HCT116 (cell line): ENCODE results near the gene SNRPA1. TPM values are rescaled to one million over a fixed set of nuclear protein-coding genes. Genes with fewer than 3 reads are reported as not detected.

ENCODE experiments used
- ATAC-seq: fragments of 200-7000 bp; cut with Tn5 transposase; 2 replicates; pipeline ENCODE4 v1.9.1; 2020; ENCODE audit warnings: mild to moderate bottlenecking, moderate library complexity
- BruUV-seq: library from RNA; stranded (reverse); fragments of 400-500 nt; replicated peaks from 2 replicates; lab custom pipeline; 2021; lab: Mats Ljungman, UMichigan
- CTCF ChIA-PET: fragments of 300-600 bp; sonication (Branson Sonifier 250); formaldehyde crosslinking; loops from one replicate; lab custom pipeline; 2021; ENCODE audit warnings: antibody characterized with exemption; lab: Charles Lee
- POLR2A ChIA-PET: fragments of 300-600, 350-600 bp; sonication (Branson Sonifier 250); formaldehyde crosslinking; loops from one replicate; lab custom pipeline; 2021; ENCODE audit warnings: antibody characterized with exemption; lab: Charles Lee
- RAD21 ChIA-PET, 2 experiments: fragments of 300-600 bp; sonication (Branson Sonifier 250); formaldehyde crosslinking; loops; one replicate each; lab custom pipeline; 2023; ENCODE audit warnings: low total read pairs in 2 of 2; ENCODE audit not compliant: uncharacterized antibody in 2 of 2, unreplicated experiment in 2 of 2, low non-redundant PET in 1 of 2; lab: Charles Lee
- DNase-seq: peaks from one replicate; pipeline ENCODE4 v3.0.0-alpha.2; 2010; ENCODE audit warnings: low read depth, low spot score
- H2AFZ ChIP-seq: fragments of 200-600 bp; shearing (Covaris generic), sonication (generic); 2 replicates; pipeline ENCODE4 v1.6.1; 2017; ENCODE audit warnings: low read depth, mixed run types, mixed read lengths, antibody characterized with exemption, low read length; ENCODE audit not compliant: poor library complexity, severe bottlenecking
- H3K27ac ChIP-seq: 2 replicates; pipeline ENCODE4 v1.5.1; 2012; ENCODE audit warnings: low read depth, low read length
- H3K27me3 ChIP-seq: fragments of 200-600 bp; sonication (generic); 2 replicates; pipeline ENCODE4 v1.6.1; 2016; ENCODE audit warnings: mixed run types, low read length, mixed read lengths; ENCODE audit not compliant: insufficient read depth
- H3K36me3 ChIP-seq, 2 experiments: fragments of 200-500 bp in 1 of 2; fragments of 200-600 bp in 1 of 2; sonication (Bioruptor generic) in 1 of 2; sonication (generic) in 1 of 2; 2 replicates each; pipeline versions ENCODE4 v1.5.1 to v1.6.1; 2014 to 2016; ENCODE audit warnings: low read length in 2 of 2, inconsistent platforms in 1 of 2, mixed read lengths in 1 of 2, mixed run types in 1 of 2; ENCODE audit not compliant: insufficient read depth in 2 of 2, control insufficient read depth in 1 of 2
- H3K4me1 ChIP-seq, 2 experiments: fragments of 200-600 bp in 1 of 2; sonication (generic) in 1 of 2; 2 replicates each; pipeline versions ENCODE4 v1.5.1 to v1.6.1; 2012 to 2017; ENCODE audit warnings: low read length in 2 of 2, inconsistent platforms in 1 of 2, mild to moderate bottlenecking in 1 of 2, mixed read lengths in 1 of 2, mixed run types in 1 of 2, moderate library complexity in 1 of 2; ENCODE audit not compliant: insufficient read depth in 2 of 2, control insufficient read depth in 1 of 2
- H3K4me2 ChIP-seq: fragments of 200-600 bp; sonication (generic); 2 replicates; pipeline ENCODE4 v1.6.1; 2017; ENCODE audit warnings: mixed run types, low read length, mixed read lengths
- H3K4me3 ChIP-seq, 2 experiments: fragments of 200-600 bp in 1 of 2; sonication (generic) in 1 of 2; replicated peaks in 1 of 2; 2 replicates each; pipeline ENCODE4 v1.5.1; 2011 to 2016; ENCODE audit warnings: low read length in 2 of 2, control low read depth in 1 of 2, low read depth in 1 of 2, mild to moderate bottlenecking in 1 of 2, mixed read lengths in 1 of 2, mixed run types in 1 of 2
- H3K79me2 ChIP-seq: fragments of 200-600 bp; sonication (generic); 2 replicates; pipeline ENCODE4 v1.6.1; 2017; ENCODE audit warnings: mild to moderate bottlenecking, mixed run types, low read length, moderate library complexity, mixed read lengths; ENCODE audit not compliant: insufficient read depth
- H3K9ac ChIP-seq: fragments of 200-600 bp; sonication (generic); 2 replicates; pipeline ENCODE4 v1.6.1; 2016; ENCODE audit warnings: low read length, mixed read lengths
- H3K9me2 ChIP-seq: fragments of 200-600 bp; sonication (generic), shearing (Covaris generic); 2 replicates; pipeline ENCODE4 v1.6.1; 2017; ENCODE audit warnings: mixed run types, mild to moderate bottlenecking, moderate library complexity; ENCODE audit not compliant: insufficient read depth
- H3K9me3 ChIP-seq, 2 experiments: fragments of 200-500 bp in 1 of 2; fragments of 200-600 bp in 1 of 2; sonication (Bioruptor generic) in 1 of 2; sonication (generic) in 1 of 2; 2 replicates each; pipeline ENCODE4 v1.6.1; 2014 to 2017; ENCODE audit warnings: low read length in 2 of 2, mixed read lengths in 2 of 2, inconsistent platforms in 1 of 2, low read depth in 1 of 2, mild to moderate bottlenecking in 1 of 2, mixed run types in 1 of 2, moderate library complexity in 1 of 2; ENCODE audit not compliant: control insufficient read depth in 1 of 2, insufficient read depth in 1 of 2
- H4K20me1 ChIP-seq: fragments of 200-600 bp; sonication (generic), shearing (Covaris generic); 2 replicates; pipeline ENCODE4 v1.6.1; 2017; ENCODE audit warnings: mixed run types, mild to moderate bottlenecking, moderate library complexity; ENCODE audit not compliant: insufficient read depth
- CEBPB ChIP-seq: IDR thresholded peaks from 2 replicates; pipeline ENCODE4 v1.6.1; 2012; ENCODE audit warnings: low read depth
- EZH2 ChIP-seq: fragments of 200-600 bp; sonication (generic); IDR thresholded peaks from 2 replicates; pipeline ENCODE4 v1.6.1; 2017; ENCODE audit warnings: antibody characterized with exemption, mixed run types
- EZH2phosphoT487 ChIP-seq: fragments of 200-600 bp; IDR thresholded peaks from 2 replicates; pipeline ENCODE4 v1.6.1; 2018; ENCODE audit warnings: antibody characterized with exemption, borderline replicate concordance
- POLR2AphosphoS5 ChIP-seq: IDR thresholded peaks from 2 replicates; pipeline ENCODE4 v1.6.1; 2011; ENCODE audit warnings: mild to moderate bottlenecking, low read depth, low read length, moderate library complexity
- SIN3A ChIP-seq: IDR thresholded peaks from 2 replicates; pipeline ENCODE4 v1.6.1; 2012; ENCODE audit warnings: low read depth
- SRF ChIP-seq: IDR thresholded peaks from 2 replicates; pipeline ENCODE4 v1.6.1; 2012; ENCODE audit warnings: low read depth
- intact Hi-C: fragments of 100-400 bp; cut with micrococcal nuclease; formaldehyde crosslinking; loops from 2 replicates; pipeline ENCODE4 v1.10.0; 2022
- total RNA-seq: library from RNA; stranded (reverse); gene quantifications from one replicate; pipeline ENCODE4 v1.2.1, GENCODE V29; 2021; ENCODE audit not compliant: unreplicated experiment
- TF ChIP-seq, protein P1 (sequence below), 3 experiments: fragments of 200-600 bp in 1 of 3; sonication (generic) in 1 of 3; IDR thresholded peaks in 2 of 3; conservative IDR thresholded peaks in 1 of 3; 2 replicates each; pipeline ENCODE4 v1.5.1; 2012 to 2017; ENCODE audit warnings: low read depth in 2 of 3, low read length in 2 of 3, antibody characterized with exemption in 1 of 3, borderline replicate concordance in 1 of 3, control low read depth in 1 of 3, mild to moderate bottlenecking in 1 of 3, mixed read lengths in 1 of 3, mixed run types in 1 of 3, moderate library complexity in 1 of 3; ENCODE audit not compliant: insufficient read depth in 1 of 3

Gene SNRPA1
- total RNA-seq, 1 experiment from 2014 or later: 104 TPM

DNA sequence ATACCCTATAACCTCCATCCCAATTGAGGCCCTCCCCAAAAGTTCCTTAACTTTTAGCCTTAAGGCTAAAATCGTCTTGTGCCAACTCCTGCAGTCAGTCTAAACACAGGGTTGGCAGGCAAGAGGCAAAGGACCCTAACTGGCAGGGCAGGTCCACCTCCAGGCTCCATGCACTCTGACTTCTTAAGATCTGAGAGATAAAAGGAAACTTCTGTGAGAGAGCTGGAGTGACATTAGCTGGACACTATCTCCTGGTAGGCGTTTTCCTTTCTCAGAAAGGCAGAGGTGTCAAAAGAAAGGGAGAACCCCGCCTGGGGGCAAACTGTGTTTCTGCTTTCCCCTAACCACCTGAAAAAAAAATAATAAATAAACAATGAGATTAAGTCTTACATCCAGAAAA, 46.8 kb downstream of the SNRPA1 start:
- TF ChIP-seq SIN3A (no peak), EZH2phosphoT487 (no peak)
- Histone ChIP-seq H3K79me2 (peaks cover 78% of the 10 kb centered on the region), H3K9ac (no peak overlapping the region), H3K9me3 (no peaks in the 10 kb centered on the region), H4K20me1 (peaks cover 10% of the 10 kb centered on the region; the same call in 1 of the 2 replicates), H3K4me1 (peaks cover 13 to 21% of the 10 kb centered on the region in 2 experiments), H3K36me3 (peaks cover 6 to 13% of the 10 kb centered on the region in 2 experiments; a peak in 3 of 4 replicates), H3K27me3 (no peaks in the 10 kb centered on the region), H3K4me2 (no peak overlapping the region), H3K4me3 (no peak overlapping the region), H3K27ac (no peak overlapping the region), H2AFZ (no peak overlapping the region), H3K9me2 (no peaks in the 10 kb centered on the region)
- POLR2A ChIA-PET: no interaction called here
- no TSS peak for BruUV-seq
- ATAC-seq (no peak), DNase-seq (no peak)
- RAD21 ChIA-PET: no interaction called here
- intact Hi-C loops: no loop called here
- CTCF ChIA-PET: no interaction called here

GRCh38 chr15:101246824-101247745, 48.0 kb downstream of the SNRPA1 start:
- TF ChIP-seq EZH2: no peak
- no peak for TF ChIP-seq SIN3A
- TF ChIP-seq POLR2AphosphoS5: no peak
- TF ChIP-seq, protein P1, sequence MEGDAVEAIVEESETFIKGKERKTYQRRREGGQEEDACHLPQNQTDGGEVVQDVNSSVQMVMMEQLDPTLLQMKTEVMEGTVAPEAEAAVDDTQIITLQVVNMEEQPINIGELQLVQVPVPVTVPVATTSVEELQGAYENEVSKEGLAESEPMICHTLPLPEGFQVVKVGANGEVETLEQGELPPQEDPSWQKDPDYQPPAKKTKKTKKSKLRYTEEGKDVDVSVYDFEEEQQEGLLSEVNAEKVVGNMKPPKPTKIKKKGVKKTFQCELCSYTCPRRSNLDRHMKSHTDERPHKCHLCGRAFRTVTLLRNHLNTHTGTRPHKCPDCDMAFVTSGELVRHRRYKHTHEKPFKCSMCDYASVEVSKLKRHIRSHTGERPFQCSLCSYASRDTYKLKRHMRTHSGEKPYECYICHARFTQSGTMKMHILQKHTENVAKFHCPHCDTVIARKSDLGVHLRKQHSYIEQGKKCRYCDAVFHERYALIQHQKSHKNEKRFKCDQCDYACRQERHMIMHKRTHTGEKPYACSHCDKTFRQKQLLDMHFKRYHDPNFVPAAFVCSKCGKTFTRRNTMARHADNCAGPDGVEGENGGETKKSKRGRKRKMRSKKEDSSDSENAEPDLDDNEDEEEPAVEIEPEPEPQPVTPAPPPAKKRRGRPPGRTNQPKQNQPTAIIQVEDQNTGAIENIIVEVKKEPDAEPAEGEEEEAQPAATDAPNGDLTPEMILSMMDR (IDR thresholded peaks at IDR 0.05 in 2 of 3, conservative IDR thresholded peaks at IDR 0.05 in 1 of 3; ENCODE audit: borderline replicate concordance in 1 of 3, insufficient read depth in 1 of 3, low read depth in 2 of 3, low read length in 2 of 3): no peak
- no peak for TF ChIP-seq CEBPB
- no peak for TF ChIP-seq SRF
- TF ChIP-seq, all 23 proteins: peak for 0
- POLR2A ChIA-PET: no interaction called here
- DNase-seq: no peak
- peaks cover 10 to 13% of the 10 kb centered on the region in 2 experiments; a peak in 3 of 4 replicates for H3K36me3 ChIP-seq
- no peak overlapping the region for H2AFZ ChIP-seq
- no peak overlapping the region for H3K4me3 ChIP-seq
- no peaks in the 10 kb centered on the region for H3K27me3 ChIP-seq
- H3K79me2 ChIP-seq: peaks cover 90% of the 10 kb centered on the region
- peaks cover 10% of the 10 kb centered on the region; the same call in 1 of the 2 replicates for H4K20me1 ChIP-seq
- no peaks in the 10 kb centered on the region for H3K9me2 ChIP-seq
- no peak for ATAC-seq
- H3K27ac ChIP-seq: no peak overlapping the region
- H3K4me2 ChIP-seq: no peak overlapping the region
- RAD21 ChIA-PET: no interaction called here
- BruUV-seq: no TSS peak
- H3K4me1 ChIP-seq: peaks cover 8 to 12% of the 10 kb centered on the region in 2 experiments
- no peak overlapping the region for H3K9ac ChIP-seq
- no peaks in the 10 kb centered on the region for H3K9me3 ChIP-seq
- intact Hi-C loops: no loop called here
- CTCF ChIA-PET: interaction anchor here (1.4 kb wide), 1 partner anchor 897 kb away, joined by 3 read pairs; no protein-coding TSS in a partner anchor
